ENCODE data around the gene PRDM16. TPM values are rescaled to one million over a fixed set of nuclear protein-coding genes. Genes with fewer than 3 reads are reported as not detected.
A peak's percentile ranks its signal among the peaks of the same experiment; 100 is the strongest.

Gene PRDM16
- total RNA-seq (2021) (1.1 to 1.6 TPM (median 1.3 TPM) in 3 replicates), Bru-seq, nascent RNA (percentile 19 among the genes with signal in this experiment)
- long read RNA-seq, experiment 1, partial matches to known transcripts: 0 of 4 reads
- long read RNA-seq, experiment 1, other reads (novel, unspliced or antisense): 4 of 4 reads
- long read RNA-seq, experiment 2, partial matches to known transcripts: 1 of 1 reads
- long read RNA-seq, experiment 2, other reads (novel, unspliced or antisense): 0 of 1 reads
- long read RNA-seq, experiment 3: 0 reads

- H3K9me3 Mint-ChIP-seq: no peaks in the 10 kb centered on the region
- peak; percentile 54 for DNase-seq (ENCODE audit: low spot score)
- ChIA-PET CTCF (no interaction called here), POLR2A (no interaction called here)
- TF ChIP-seq USF1 (CRISPR knock-in tag; IDR thresholded peaks at IDR 0.05) (no peak), ZNF232 (CRISPR knock-in tag; IDR thresholded peaks at IDR 0.05) (no peak), PRRX2 (CRISPR knock-in tag; IDR thresholded peaks at IDR 0.05) (no peak), CREB1 (CRISPR knock-in tag; IDR thresholded peaks at IDR 0.05) (no peak), E2F4 (CRISPR knock-in tag; IDR thresholded peaks at IDR 0.05; ENCODE audit: borderline replicate concordance, low read depth) (no peak), RELA (CRISPR knock-in tag; IDR thresholded peaks at IDR 0.05; ENCODE audit: borderline replicate concordance) (no peak), FOXP4 (CRISPR knock-in tag; IDR thresholded peaks at IDR 0.05) (no peak), ZNF512 (CRISPR knock-in tag; IDR thresholded peaks at IDR 0.05; ENCODE audit: borderline replicate concordance) (no peak), ATF3 (CRISPR knock-in tag; conservative IDR thresholded peaks at IDR 0.05) (no peak), ZNF317 (CRISPR knock-in tag; IDR thresholded peaks at IDR 0.05; ENCODE audit: borderline replicate concordance, low read depth) (no peak), ZBTB43 (CRISPR knock-in tag; IDR thresholded peaks at IDR 0.05) (no peak), E2F1 (CRISPR knock-in tag; IDR thresholded peaks at IDR 0.05) (no peak), ZNF396 (CRISPR knock-in tag; IDR thresholded peaks at IDR 0.05; ENCODE audit: borderline replicate concordance) (no peak), FOXJ3 (CRISPR knock-in tag; IDR thresholded peaks at IDR 0.05; ENCODE audit: borderline replicate concordance) (no peak)
- no peaks in the 10 kb centered on the region for H3K36me3 Mint-ChIP-seq
- peak; percentile 10 for ATAC-seq
- peaks cover 84% of the 10 kb centered on the region for H3K27me3 Mint-ChIP-seq (ENCODE audit: low read depth)
- H3K4me3 Mint-ChIP-seq: peak within 1 kb of the TSS; percentile 82
- H3K4me1 Mint-ChIP-seq: peaks cover 10% of the 10 kb centered on the region
- no peak within 1 kb of the TSS for H3K27ac Mint-ChIP-seq
Measured at GRCh38 chr1:3068564-3069431, at the start of gene PRDM16. Gene PRDM16, plus strand, starts transcription at chr1:3069203. Its CDS starts 57 bp downstream, at chr1:3069260.
